HEK293T (cell line): ENCODE measurements around the gene MMRN1.

ENCODE experiments used
- BHLHE40 ChIP-seq: fragments of 450-650 bp; IDR thresholded peaks from 2 replicates; pipeline ENCODE4 v1.6.1; 2016; ENCODE audit warnings: mild to moderate bottlenecking, moderate library complexity, borderline replicate concordance
- CTBP1 ChIP-seq: fragments of 450-650 bp; IDR thresholded peaks from 2 replicates; pipeline ENCODE4 v1.6.1; 2016; ENCODE audit warnings: borderline replicate concordance
- FOXA1 ChIP-seq: fragments of 450-650 bp; IDR thresholded peaks from 2 replicates; pipeline ENCODE4 v1.6.1; 2016; ENCODE audit warnings: mild to moderate bottlenecking
- FOXK2 ChIP-seq: fragments of 450-650 bp; IDR thresholded peaks from 2 replicates; pipeline ENCODE4 v1.6.1; 2016; ENCODE audit warnings: mild to moderate bottlenecking
- FOXM1 ChIP-seq: fragments of 450-650 bp; IDR thresholded peaks from 2 replicates; pipeline ENCODE4 v1.6.1; 2017; ENCODE audit warnings: mild to moderate bottlenecking, borderline replicate concordance
- HDGF ChIP-seq: fragments of 450-650 bp; IDR thresholded peaks from 2 replicates; pipeline ENCODE4 v1.6.1; 2017; ENCODE audit warnings: antibody characterized with exemption, borderline replicate concordance
- SP1 ChIP-seq: fragments of 450-650 bp; IDR thresholded peaks from 2 replicates; pipeline ENCODE4 v1.6.1; 2017
- SUZ12 ChIP-seq: fragments of 450-650 bp; IDR thresholded peaks from 2 replicates; pipeline ENCODE4 v1.6.1; 2016; ENCODE audit warnings: mild to moderate bottlenecking
- ZNF384 ChIP-seq: fragments of 450-650 bp; IDR thresholded peaks from 2 replicates; pipeline ENCODE4 v1.6.1; 2016
- TF ChIP-seq, protein P1 (sequence below): fragments of 450-650 bp; IDR thresholded peaks from 2 replicates; pipeline ENCODE4 v1.6.1; 2016

DNA sequence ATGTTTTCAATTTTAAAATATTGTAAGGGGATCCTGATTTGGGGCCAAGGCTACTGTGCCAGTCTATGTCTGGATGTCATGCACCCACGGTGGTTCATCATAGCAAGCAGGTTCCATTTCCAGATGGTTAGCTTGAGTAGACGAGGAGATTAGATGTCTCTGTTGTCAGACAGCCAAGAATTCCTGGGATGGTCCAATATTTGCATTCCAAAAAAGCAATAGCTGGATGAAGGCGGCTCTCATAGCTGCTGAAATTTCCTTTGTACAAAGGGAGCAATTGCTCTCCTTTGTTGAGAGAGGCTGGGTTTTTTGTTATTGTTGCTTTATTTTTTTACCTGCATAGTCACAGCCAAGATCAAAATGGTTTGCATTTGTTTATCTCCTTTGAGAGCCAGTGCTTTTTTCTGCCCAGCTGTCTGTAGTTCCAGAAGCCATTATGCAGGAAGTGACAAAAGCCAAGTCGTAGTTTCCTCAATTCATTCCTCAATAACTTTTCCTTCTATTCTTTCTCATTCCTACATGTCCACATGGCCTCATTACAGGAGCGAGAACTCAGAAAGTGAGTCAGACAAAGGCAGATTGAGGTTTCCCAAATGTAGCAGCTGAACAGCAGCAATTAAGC lies 107.9 kb downstream of the MMRN1 start:
- TF ChIP-seq FOXK2 (no peak), SP1 (no peak), CTBP1 (no peak), FOXM1 (no peak), BHLHE40 (no peak), HDGF (no peak), ZNF384 (no peak), SUZ12 (no peak), FOXA1 (no peak)
- TF ChIP-seq, protein P1, sequence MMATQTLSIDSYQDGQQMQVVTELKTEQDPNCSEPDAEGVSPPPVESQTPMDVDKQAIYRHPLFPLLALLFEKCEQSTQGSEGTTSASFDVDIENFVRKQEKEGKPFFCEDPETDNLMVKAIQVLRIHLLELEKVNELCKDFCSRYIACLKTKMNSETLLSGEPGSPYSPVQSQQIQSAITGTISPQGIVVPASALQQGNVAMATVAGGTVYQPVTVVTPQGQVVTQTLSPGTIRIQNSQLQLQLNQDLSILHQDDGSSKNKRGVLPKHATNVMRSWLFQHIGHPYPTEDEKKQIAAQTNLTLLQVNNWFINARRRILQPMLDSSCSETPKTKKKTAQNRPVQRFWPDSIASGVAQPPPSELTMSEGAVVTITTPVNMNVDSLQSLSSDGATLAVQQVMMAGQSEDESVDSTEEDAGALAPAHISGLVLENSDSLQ, result no peak
